Left forelimb (tissue), 1 donor: ENCODE measurements around the gene MRPS7.

Experiments
- DNase-seq: peaks from one replicate; pipeline ENCODE4 v3.0.0-alpha.2; 2018; ENCODE audit warnings: low spot score

MRPS7 gene

DNA sequence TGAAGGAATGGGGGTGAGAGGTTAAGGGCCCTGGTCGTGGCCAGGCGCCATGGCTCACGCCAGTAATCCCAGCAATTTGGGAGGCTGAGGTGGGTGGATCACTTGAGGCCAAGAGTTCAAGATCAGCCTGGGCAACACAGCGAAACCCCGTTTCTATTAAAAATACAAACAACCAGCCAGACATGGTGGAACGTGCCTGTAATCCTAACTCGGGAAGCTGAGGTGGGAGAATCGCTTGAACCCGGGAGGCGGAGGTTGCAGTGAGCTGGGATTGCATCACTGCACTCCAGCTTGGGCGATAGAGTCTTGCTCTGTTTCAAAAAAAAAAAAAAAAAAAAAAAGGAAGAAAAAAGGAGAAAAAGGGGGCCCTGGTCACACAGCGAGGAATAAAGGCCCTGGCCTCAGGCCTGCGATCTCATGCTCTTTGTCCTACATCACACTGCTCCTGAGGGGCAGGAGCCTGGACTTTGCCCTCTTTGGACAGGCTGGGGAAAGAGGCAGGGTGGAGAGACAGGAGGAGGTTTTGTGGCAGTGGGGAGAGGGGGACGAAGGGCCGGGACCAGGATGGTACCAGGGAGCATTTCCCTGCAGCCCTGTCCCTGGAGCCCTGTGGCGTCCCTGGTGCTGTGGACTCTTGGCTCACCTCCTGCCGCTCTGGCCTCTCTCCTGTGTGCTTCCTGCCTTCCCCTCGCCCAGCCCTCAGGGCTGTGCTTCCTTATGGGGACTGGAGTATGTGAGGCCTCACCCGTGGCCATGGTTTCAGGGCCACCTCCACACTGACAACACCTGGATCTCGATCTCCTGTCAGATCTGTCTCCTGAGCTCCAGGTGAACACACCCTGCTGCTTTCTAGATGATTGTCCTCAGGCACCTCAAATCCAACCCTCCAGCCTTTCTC lies 47.3 kb downstream of the MRPS7 start:
- DNase-seq, result no peak

GRCh38 chr17:75313941-75314551 lies 52.4 kb downstream of the MRPS7 start:
- DNase-seq, result no peak

GRCh38 chr17:75315541-75316243 lies 54.0 kb downstream of the MRPS7 start:
- no peak for DNase-seq
